NCI-H2227 (cell line): Measurements from ENCODE around the gene MB.

Experiments used
- DNase-seq: peaks from one replicate; lab custom pipeline; 2025; ENCODE audit not compliant: unreplicated experiment; lab: John Stamatoyannopoulos, UW

Gene MB

GRCh38 chr22:35577799-35578659 is 39.1 kb downstream of the MB start:
- DNase-seq = no peak

- DNase-seq = no peak
Observed at GRCh38 chr22:35576671-35577070, 40.5 kb downstream of the MB start.

GRCh38 chr22:35575116-35575748 is 41.9 kb downstream of the MB start:
- no peak for DNase-seq

GRCh38 chr22:35572556-35572955 is 44.6 kb downstream of the MB start:
- no peak for DNase-seq

GRCh38 chr22:35570686-35571194 is 46.4 kb downstream of the MB start:
- DNase-seq = no peak

GRCh38 chr22:35569916-35570315 is 47.2 kb downstream of the MB start:
- no peak for DNase-seq

- DNase-seq = no peak
Observed at GRCh38 chr22:35568751-35569739, 48.1 kb downstream of the MB start.

GRCh38 chr22:35567351-35568141 is 49.6 kb downstream of the MB start:
- peak; percentile 66 for DNase-seq

- DNase-seq = no peak
Observed at GRCh38 chr22:35564975-35565867, 51.9 kb downstream of the MB start.

- no peak for DNase-seq
Observed at GRCh38 chr22:35563211-35563610, 53.9 kb downstream of the MB start.

- no peak for DNase-seq
Observed at GRCh38 chr22:35561796-35562526, 55.2 kb downstream of the MB start.

- DNase-seq = no peak
Observed at GRCh38 chr22:35560824-35561223, 56.3 kb downstream of the MB start.

GRCh38 chr22:35560366-35560765 is 56.8 kb downstream of the MB start:
- DNase-seq = no peak

- DNase-seq = no peak
Observed at GRCh38 chr22:35559354-35560005, 57.6 kb downstream of the MB start.

GRCh38 chr22:35558719-35559118 is 58.4 kb downstream of the MB start:
- DNase-seq = no peak

GRCh38 chr22:35558031-35558430 is 59.1 kb downstream of the MB start:
- DNase-seq = no peak
